ENCODE measurements around the gene FER.

Gene FER

GRCh38 chr5:108736855-108737254 is 10.8 kb upstream of the FER start:
- Histone ChIP-seq H3K27ac (ENCODE audit: low read depth, low read length) (no peak overlapping the region), H2AK5ac (ENCODE audit: low read length) (no peak overlapping the region), H3K79me2 (ENCODE audit: control insufficient read depth, insufficient read depth, low read length) (no peaks in the 10 kb centered on the region), H3K4ac (ENCODE audit: low read depth, low read length) (no peak overlapping the region), H3K4me1 (ENCODE audit: control insufficient read depth, low read depth, low read length) (no peaks in the 10 kb centered on the region), H3K27me3 (ENCODE audit: insufficient read depth, low read length, poor library complexity) (no peaks in the 10 kb centered on the region), H2BK5ac (ENCODE audit: low read length) (no peak overlapping the region), H4K5ac (ENCODE audit: low read length) (no peak overlapping the region), H3K23ac (ENCODE audit: low read length) (no peak overlapping the region), H3K56ac (ENCODE audit: low read length) (no peak overlapping the region), H3K79me1 (ENCODE audit: low read length) (no peaks in the 10 kb centered on the region), H4K8ac (ENCODE audit: low read depth, low read length) (no peak overlapping the region), H3K18ac (ENCODE audit: low read length) (no peak overlapping the region), H3K4me3 (ENCODE audit: low read length) (no peak overlapping the region), H3K36me3 (ENCODE audit: control insufficient read depth, insufficient read depth, low read length) (no peaks in the 10 kb centered on the region), H3K4me2 (ENCODE audit: low read length) (no peak overlapping the region), H2BK120ac (ENCODE audit: low read depth, low read length) (no peak overlapping the region), H2BK15ac (replicated peaks; ENCODE audit: low read depth) (no peak overlapping the region), H3K9ac (ENCODE audit: low read length) (no peak overlapping the region)
- no CpG with 5 or more reads among the region's 7 CpGs for WGBS (ENCODE audit: extremely low coverage, insufficient coverage, low lambda C conversion rate)
- DNase-seq, result no peak

- Histone ChIP-seq H4K5ac (ENCODE audit: low read length) (no peak overlapping the region), H2BK5ac (ENCODE audit: low read length) (no peak overlapping the region), H3K79me2 (ENCODE audit: control insufficient read depth, insufficient read depth, low read length) (no peaks in the 10 kb centered on the region), H3K4me3 (ENCODE audit: low read length) (no peak overlapping the region), H3K56ac (ENCODE audit: low read length) (no peak overlapping the region), H2BK15ac (replicated peaks; ENCODE audit: low read depth) (no peak overlapping the region), H2AK5ac (ENCODE audit: low read length) (no peak overlapping the region), H3K27ac (ENCODE audit: low read depth, low read length) (no peak overlapping the region), H3K36me3 (ENCODE audit: control insufficient read depth, insufficient read depth, low read length) (no peaks in the 10 kb centered on the region), H3K23ac (ENCODE audit: low read length) (no peak overlapping the region), H3K18ac (ENCODE audit: low read length) (no peak overlapping the region), H3K27me3 (ENCODE audit: insufficient read depth, low read length, poor library complexity) (no peaks in the 10 kb centered on the region), H3K9ac (ENCODE audit: low read length) (no peak overlapping the region), H4K8ac (ENCODE audit: low read depth, low read length) (no peak overlapping the region), H3K79me1 (ENCODE audit: low read length) (no peaks in the 10 kb centered on the region), H3K4me1 (ENCODE audit: control insufficient read depth, low read depth, low read length) (no peaks in the 10 kb centered on the region), H2BK120ac (ENCODE audit: low read depth, low read length) (no peak overlapping the region), H3K4ac (ENCODE audit: low read depth, low read length) (no peak overlapping the region), H3K4me2 (ENCODE audit: low read length) (no peak overlapping the region)
- WGBS (ENCODE audit: extremely low coverage, insufficient coverage, low lambda C conversion rate), result no CpG with 5 or more reads among the region's 4 CpGs
- no peak for DNase-seq
Measured at GRCh38 chr5:108739376-108739775, 8.3 kb upstream of the FER start.

GRCh38 chr5:108739906-108740305 is 7.8 kb upstream of the FER start:
- no CpG with 5 or more reads among the region's 5 CpGs for WGBS (ENCODE audit: extremely low coverage, insufficient coverage, low lambda C conversion rate)
- Histone ChIP-seq H4K5ac (ENCODE audit: low read length) (no peak overlapping the region), H3K56ac (ENCODE audit: low read length) (no peak overlapping the region), H3K4me1 (ENCODE audit: control insufficient read depth, low read depth, low read length) (no peaks in the 10 kb centered on the region), H2BK120ac (ENCODE audit: low read depth, low read length) (no peak overlapping the region), H3K18ac (ENCODE audit: low read length) (no peak overlapping the region), H3K27me3 (ENCODE audit: insufficient read depth, low read length, poor library complexity) (no peaks in the 10 kb centered on the region), H3K4ac (ENCODE audit: low read depth, low read length) (no peak overlapping the region), H3K23ac (ENCODE audit: low read length) (no peak overlapping the region), H3K79me2 (ENCODE audit: control insufficient read depth, insufficient read depth, low read length) (no peaks in the 10 kb centered on the region), H3K36me3 (ENCODE audit: control insufficient read depth, insufficient read depth, low read length) (no peaks in the 10 kb centered on the region), H4K8ac (ENCODE audit: low read depth, low read length) (no peak overlapping the region), H2BK5ac (ENCODE audit: low read length) (no peak overlapping the region), H2BK15ac (replicated peaks; ENCODE audit: low read depth) (no peak overlapping the region), H3K79me1 (ENCODE audit: low read length) (no peaks in the 10 kb centered on the region), H3K9ac (ENCODE audit: low read length) (no peak overlapping the region), H3K4me2 (ENCODE audit: low read length) (no peak overlapping the region), H3K4me3 (ENCODE audit: low read length) (no peak overlapping the region), H2AK5ac (ENCODE audit: low read length) (no peak overlapping the region), H3K27ac (ENCODE audit: low read depth, low read length) (no peak overlapping the region)
- DNase-seq, result no peak

- DNase-seq, result peak; percentile 23
- Histone ChIP-seq H3K79me2 (ENCODE audit: control insufficient read depth, insufficient read depth, low read length) (no peaks in the 10 kb centered on the region), H2BK5ac (ENCODE audit: low read length) (no peak overlapping the region), H3K4me2 (ENCODE audit: low read length) (no peak overlapping the region), H2BK120ac (ENCODE audit: low read depth, low read length) (no peak overlapping the region), H3K9ac (ENCODE audit: low read length) (no peak overlapping the region), H3K4me1 (ENCODE audit: control insufficient read depth, low read depth, low read length) (no peaks in the 10 kb centered on the region), H2AK5ac (ENCODE audit: low read length) (no peak overlapping the region), H4K5ac (ENCODE audit: low read length) (no peak overlapping the region), H2BK15ac (replicated peaks; ENCODE audit: low read depth) (no peak overlapping the region), H3K79me1 (ENCODE audit: low read length) (no peaks in the 10 kb centered on the region), H3K36me3 (ENCODE audit: control insufficient read depth, insufficient read depth, low read length) (no peaks in the 10 kb centered on the region), H4K8ac (ENCODE audit: low read depth, low read length) (no peak overlapping the region), H3K27ac (ENCODE audit: low read depth, low read length) (no peak overlapping the region), H3K23ac (ENCODE audit: low read length) (no peak overlapping the region), H3K18ac (ENCODE audit: low read length) (no peak overlapping the region), H3K27me3 (ENCODE audit: insufficient read depth, low read length, poor library complexity) (no peaks in the 10 kb centered on the region), H3K4me3 (ENCODE audit: low read length) (no peak overlapping the region), H3K4ac (ENCODE audit: low read depth, low read length) (no peak overlapping the region), H3K56ac (ENCODE audit: low read length) (no peak overlapping the region)
- no CpG with 5 or more reads among the region's 1 CpG for WGBS (ENCODE audit: extremely low coverage, insufficient coverage, low lambda C conversion rate)
Measured at GRCh38 chr5:108743319-108743718, 4.4 kb upstream of the FER start.

- Histone ChIP-seq H3K23ac (ENCODE audit: low read length) (no peak overlapping the region), H3K18ac (ENCODE audit: low read length) (no peak overlapping the region), H3K9ac (ENCODE audit: low read length) (no peak overlapping the region)
Measured at GRCh38 chr5:108743846-108744245, 3.9 kb upstream of the FER start.

GRCh38 chr5:108747111-108747773 is 455 bp upstream of the FER start:
- no peak overlapping the region for H4K5ac ChIP-seq (ENCODE audit: low read length)
- peak overlapping the region; percentile 36 for H2BK15ac ChIP-seq (replicated peaks; ENCODE audit: low read depth)
- no peaks in the 10 kb centered on the region for H3K27me3 ChIP-seq (ENCODE audit: insufficient read depth, low read length, poor library complexity)
- H3K27ac ChIP-seq (ENCODE audit: low read depth, low read length), result peak overlapping the region; percentile 93
- no peak overlapping the region for H3K4ac ChIP-seq (ENCODE audit: low read depth, low read length)
- H3K4me3 ChIP-seq (ENCODE audit: low read length), result peak overlapping the region; percentile 81
- no peak overlapping the region for H2BK5ac ChIP-seq (ENCODE audit: low read length)
- peak overlapping the region; percentile 94 for H3K9ac ChIP-seq (ENCODE audit: low read length)
- H3K4me2 ChIP-seq (ENCODE audit: low read length), result peak overlapping the region; percentile 34
- H4K8ac ChIP-seq (ENCODE audit: low read depth, low read length), result peak overlapping the region; percentile 56
- H2AK5ac ChIP-seq (ENCODE audit: low read length), result no peak overlapping the region
- H3K56ac ChIP-seq (ENCODE audit: low read length), result peak overlapping the region; percentile 95
- H3K79me1 ChIP-seq (ENCODE audit: low read length), result no peaks in the 10 kb centered on the region
- no peak overlapping the region for H2BK120ac ChIP-seq (ENCODE audit: low read depth, low read length)
- H3K79me2 ChIP-seq (ENCODE audit: control insufficient read depth, insufficient read depth, low read length), result no peaks in the 10 kb centered on the region
- DNase-seq, result peak; percentile 14
- H3K23ac ChIP-seq (ENCODE audit: low read length), result no peak overlapping the region
- no peaks in the 10 kb centered on the region for H3K36me3 ChIP-seq (ENCODE audit: control insufficient read depth, insufficient read depth, low read length)
- no peaks in the 10 kb centered on the region for H3K4me1 ChIP-seq (ENCODE audit: control insufficient read depth, low read depth, low read length)
- peak overlapping the region; percentile 91 for H3K18ac ChIP-seq (ENCODE audit: low read length)
- no CpG with 5 or more reads among the region's 10 CpGs for WGBS (ENCODE audit: extremely low coverage, insufficient coverage, low lambda C conversion rate)

More at GRCh38 chr5:108743846-108744245, 3.9 kb upstream of the FER start:
- Histone ChIP-seq H2BK15ac (replicated peaks; ENCODE audit: low read depth) (no peak overlapping the region), H2BK5ac (ENCODE audit: low read length) (no peak overlapping the region), H4K8ac (ENCODE audit: low read depth, low read length) (no peak overlapping the region), H3K56ac (ENCODE audit: low read length) (no peak overlapping the region), H3K79me1 (ENCODE audit: low read length) (no peaks in the 10 kb centered on the region), H3K4me2 (ENCODE audit: low read length) (no peak overlapping the region), H3K79me2 (ENCODE audit: control insufficient read depth, insufficient read depth, low read length) (no peaks in the 10 kb centered on the region), H2AK5ac (ENCODE audit: low read length) (no peak overlapping the region), H4K5ac (ENCODE audit: low read length) (no peak overlapping the region), H3K4ac (ENCODE audit: low read depth, low read length) (no peak overlapping the region), H3K4me1 (ENCODE audit: control insufficient read depth, low read depth, low read length) (no peaks in the 10 kb centered on the region), H3K4me3 (ENCODE audit: low read length) (no peak overlapping the region), H3K27ac (ENCODE audit: low read depth, low read length) (no peak overlapping the region), H3K36me3 (ENCODE audit: control insufficient read depth, insufficient read depth, low read length) (no peaks in the 10 kb centered on the region), H3K27me3 (ENCODE audit: insufficient read depth, low read length, poor library complexity) (no peaks in the 10 kb centered on the region), H2BK120ac (ENCODE audit: low read depth, low read length) (no peak overlapping the region)
- no CpG with 5 or more reads among the region's 3 CpGs for WGBS (ENCODE audit: extremely low coverage, insufficient coverage, low lambda C conversion rate)
- no peak for DNase-seq

Data from mesendoderm (in vitro differentiated cells).